Limb (tissue), 2 donors: ENCODE data around the gene XDH.

ENCODE experiments used
- DNase-seq, 2 donors: peaks; one replicate each; pipeline ENCODE4 v3.0.0-alpha.2; 2016; ENCODE audit errors: extremely low spot score in 2 of 2

Gene XDH

GRCh38 chr2:31414601-31415241, at the start of gene XDH:
XDH (minus strand) TSS chr2:31414742; CDS start chr2:31414666, 76 bp downstream.
- DNase-seq, result no peak

- DNase-seq, result no peak
Measured at GRCh38 chr2:31457651-31458050, 43.1 kb upstream of the XDH start.

GRCh38 chr2:31446848-31447247, 32.3 kb upstream of the XDH start:
- no peak for DNase-seq

- no peak for DNase-seq
Measured at GRCh38 chr2:31442376-31442775, 27.8 kb upstream of the XDH start.

- peak in 1 of 2 donors; percentile 8 for DNase-seq
Measured at GRCh38 chr2:31440764-31441163, 26.2 kb upstream of the XDH start.

- no peak for DNase-seq
Measured at GRCh38 chr2:31434911-31435310, 20.4 kb upstream of the XDH start.

GRCh38 chr2:31433541-31433940, 19.0 kb upstream of the XDH start:
- no peak for DNase-seq

- no peak for DNase-seq
Measured at GRCh38 chr2:31430439-31431165, 16.1 kb upstream of the XDH start.

- DNase-seq, result no peak
Measured at GRCh38 chr2:31429759-31430438, 15.4 kb upstream of the XDH start.

- DNase-seq, result no peak
Measured at GRCh38 chr2:31429040-31429439, 14.5 kb upstream of the XDH start.

- no peak for DNase-seq
Measured at GRCh38 chr2:31428001-31428418, 13.5 kb upstream of the XDH start.

GRCh38 chr2:31426096-31426495, 11.6 kb upstream of the XDH start:
- no peak for DNase-seq

- no peak for DNase-seq
Measured at GRCh38 chr2:31421634-31422033, 7.1 kb upstream of the XDH start.

GRCh38 chr2:31420936-31421335, 6.4 kb upstream of the XDH start:
- no peak for DNase-seq

GRCh38 chr2:31419386-31419785, 4.8 kb upstream of the XDH start:
- no peak for DNase-seq

- no peak for DNase-seq
Measured at GRCh38 chr2:31415421-31415820, 879 bp upstream of the XDH start.

GRCh38 chr2:31413862-31414550, 536 bp downstream of the XDH start:
- no peak for DNase-seq

- no peak for DNase-seq
Measured at GRCh38 chr2:31413025-31413424, 1.5 kb downstream of the XDH start.

- no peak for DNase-seq
Measured at GRCh38 chr2:31411771-31412170, 2.8 kb downstream of the XDH start.

GRCh38 chr2:31406593-31407385, 7.8 kb downstream of the XDH start:
- no peak for DNase-seq

- no peak for DNase-seq
Measured at GRCh38 chr2:31404827-31405226, 9.7 kb downstream of the XDH start.
